Epithelial cell of prostate (primary cell): Measurements from ENCODE around the gene HCRTR1.

Experiments
- DNase-seq: peaks from one replicate; pipeline ENCODE4 v3.0.0-alpha.2; 2011; ENCODE audit warnings: low read depth, low spot score
- H3K27ac ChIP-seq: fragments of 450-650 bp; 2 replicates; pipeline ENCODE4 v1.5.1; 2017; ENCODE audit warnings: mild to moderate bottlenecking

HCRTR1 gene

DNA sequence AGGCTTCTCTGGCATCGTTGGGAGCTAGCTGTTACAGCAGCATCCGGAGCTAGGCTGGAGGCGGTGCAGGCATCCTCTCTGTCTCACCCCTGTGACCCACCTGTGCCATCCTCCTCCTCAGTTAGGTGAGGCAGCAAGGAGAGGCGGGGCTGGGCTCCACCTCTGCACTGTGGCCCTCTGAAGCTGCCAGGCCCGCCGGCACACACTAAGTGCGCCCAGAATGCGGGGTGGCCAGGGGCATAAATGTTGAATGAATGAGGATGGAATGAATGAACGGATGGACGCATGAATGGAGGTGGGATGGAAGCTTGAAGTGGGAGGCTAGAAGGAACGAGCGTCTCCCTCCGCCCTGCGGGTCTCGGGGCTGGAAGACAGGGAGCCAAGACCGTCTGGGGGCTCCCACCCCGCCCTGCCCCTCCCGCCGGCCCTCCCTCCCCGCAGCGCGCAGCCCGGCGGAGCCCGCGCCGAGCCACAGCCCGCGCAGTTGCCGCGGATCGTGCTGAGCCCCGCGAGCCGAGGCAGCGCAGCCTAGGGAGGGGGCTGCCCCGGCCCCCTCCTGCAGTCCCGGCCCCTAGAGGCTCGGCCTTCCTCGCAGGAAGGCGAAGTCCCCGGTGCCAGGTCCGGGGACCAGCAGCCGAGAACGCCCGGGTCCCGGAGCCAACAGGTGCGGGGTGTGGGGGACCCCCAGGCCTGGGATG lies at the start of gene HCRTR1:
Gene HCRTR1 (plus strand): TSS at position 472 of the 698 bp plus-strand sequence. CDS start 1,504 bp downstream, outside the sequence.
- DNase-seq, result no peak
- no peak within 1 kb of the TSS for H3K27ac ChIP-seq

DNA sequence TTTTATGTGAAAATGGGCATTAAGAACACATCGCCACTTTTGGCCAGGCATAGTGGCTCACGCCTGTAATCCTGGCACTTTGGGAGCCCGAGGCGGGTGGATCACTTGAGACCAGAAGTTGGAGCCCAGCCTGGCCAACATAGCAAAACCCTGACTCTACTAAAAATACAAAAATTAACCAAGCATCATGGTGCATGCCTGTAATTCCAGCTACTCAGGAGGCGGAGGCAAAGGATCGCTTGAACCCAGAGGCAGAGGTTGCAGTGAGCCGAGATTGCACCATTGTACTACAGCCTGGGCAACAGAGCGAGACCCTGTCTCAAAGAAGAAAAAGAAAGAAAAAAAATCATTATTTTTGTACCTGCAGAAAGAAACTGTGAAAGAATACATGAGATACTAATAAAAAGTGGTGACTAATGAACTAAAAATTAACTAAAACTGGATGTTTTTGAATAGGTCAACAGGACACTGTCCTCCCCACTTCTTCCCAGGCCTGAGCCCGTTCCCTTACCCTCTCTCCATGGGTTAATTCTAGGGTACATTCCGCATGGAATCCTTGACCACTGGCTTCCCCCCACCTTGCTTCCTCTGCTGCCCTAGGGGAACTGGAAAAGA lies 49.4 kb upstream of the HCRTR1 start:
- H3K27ac ChIP-seq, result no peak overlapping the region
- no peak for DNase-seq

DNA sequence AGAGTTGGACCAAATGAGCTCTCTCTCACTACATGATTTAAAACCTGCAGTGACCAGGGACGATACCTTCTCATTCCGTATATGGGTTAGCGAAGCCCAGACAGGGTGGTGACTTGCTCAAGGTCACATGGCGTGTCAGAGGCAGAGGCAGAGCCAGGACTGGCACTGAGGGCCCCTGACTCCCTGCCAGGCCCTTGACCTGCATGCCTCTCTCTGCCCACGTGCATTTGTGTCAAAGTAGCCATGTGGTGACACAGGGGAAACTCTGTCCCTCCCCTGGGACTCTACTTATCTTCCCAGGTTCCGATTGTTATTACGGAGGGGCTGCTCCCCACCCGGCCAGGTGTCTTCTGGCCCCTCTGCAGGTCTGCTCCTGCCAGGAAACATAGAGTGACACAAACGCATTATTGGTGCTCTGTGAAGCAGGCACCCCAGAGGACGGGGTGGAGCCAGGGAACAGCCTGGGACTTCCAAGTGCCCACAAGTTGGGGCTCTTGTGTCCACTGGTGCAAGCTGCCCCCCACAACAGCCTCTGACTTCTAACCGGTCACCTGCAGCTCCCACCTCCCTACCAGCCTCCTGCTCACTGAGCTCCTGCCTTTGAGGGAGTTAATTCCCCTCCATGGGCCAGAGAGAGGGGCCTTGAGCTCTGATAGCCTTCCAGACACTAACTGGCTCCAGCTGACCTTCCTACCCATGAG lies 48.4 kb upstream of the HCRTR1 start:
- no peak overlapping the region for H3K27ac ChIP-seq
- DNase-seq, result no peak

DNA sequence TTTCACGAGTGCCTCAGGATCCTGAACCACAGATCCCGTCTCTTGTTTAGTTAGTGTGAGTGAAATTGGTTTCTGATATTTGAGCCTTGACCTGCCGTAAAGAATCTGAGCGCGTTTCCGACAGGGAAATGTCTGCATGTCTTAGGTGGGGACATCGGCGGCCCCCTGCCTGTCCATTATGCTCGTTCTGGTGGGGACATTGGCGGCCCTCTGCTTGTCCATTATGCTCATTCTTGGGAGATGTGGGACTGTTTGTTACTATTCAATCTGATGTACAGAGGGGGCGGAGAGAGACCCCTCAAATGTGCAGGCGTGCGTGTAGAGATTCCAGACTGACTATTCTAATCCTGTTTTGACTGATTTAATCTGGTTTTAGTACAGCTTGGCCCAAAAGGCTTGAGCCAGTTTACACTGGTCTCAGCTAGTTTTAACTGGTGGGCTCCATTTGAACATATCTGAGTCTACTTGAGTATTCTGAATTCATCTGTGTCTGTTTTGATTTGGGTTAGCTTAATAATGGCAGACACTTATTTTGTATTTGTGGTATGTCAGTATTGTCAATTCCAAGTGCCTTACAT lies 47.8 kb upstream of the HCRTR1 start:
- H3K27ac ChIP-seq, result no peak overlapping the region
- DNase-seq, result no peak

DNA sequence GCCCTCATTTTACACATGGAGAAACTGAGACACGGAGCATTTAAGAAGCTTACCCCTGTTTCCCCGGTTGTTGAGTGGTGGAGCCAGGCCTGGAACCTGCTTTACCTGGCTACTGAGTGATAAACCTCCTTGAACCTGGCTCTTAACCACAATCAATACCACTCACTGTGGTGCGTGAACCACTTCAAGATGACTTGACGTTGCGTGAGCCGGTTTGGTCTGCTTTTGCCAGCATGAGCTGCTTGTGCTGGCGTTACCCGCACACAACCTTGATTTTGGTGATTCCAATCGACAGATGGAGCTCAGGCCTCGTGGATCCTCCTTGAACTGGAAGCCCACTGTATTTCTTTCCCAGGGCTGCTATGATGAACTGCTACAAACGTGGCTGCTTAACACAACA lies 47.3 kb upstream of the HCRTR1 start:
- no peak overlapping the region for H3K27ac ChIP-seq
- no peak for DNase-seq

DNA sequence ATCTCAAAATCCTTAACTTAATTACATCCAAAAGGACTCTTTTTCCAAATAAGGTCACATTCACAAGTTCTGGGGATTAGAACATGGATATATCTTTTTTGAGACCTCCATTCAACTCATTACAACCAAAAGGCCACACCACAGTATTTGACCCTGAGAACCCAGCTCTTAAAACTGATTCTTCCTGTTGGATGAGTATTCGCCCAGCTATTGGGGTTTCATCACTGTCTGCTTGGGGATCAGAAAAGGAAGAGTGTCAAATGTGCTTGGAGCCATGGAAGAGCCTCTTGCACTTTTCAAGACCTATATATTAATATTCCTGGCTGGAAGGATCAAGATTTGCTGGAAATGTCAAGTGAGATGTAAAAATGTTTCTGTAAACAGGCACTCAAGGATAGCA lies 46.6 kb upstream of the HCRTR1 start:
- H3K27ac ChIP-seq, result no peak overlapping the region
- DNase-seq, result no peak

DNA sequence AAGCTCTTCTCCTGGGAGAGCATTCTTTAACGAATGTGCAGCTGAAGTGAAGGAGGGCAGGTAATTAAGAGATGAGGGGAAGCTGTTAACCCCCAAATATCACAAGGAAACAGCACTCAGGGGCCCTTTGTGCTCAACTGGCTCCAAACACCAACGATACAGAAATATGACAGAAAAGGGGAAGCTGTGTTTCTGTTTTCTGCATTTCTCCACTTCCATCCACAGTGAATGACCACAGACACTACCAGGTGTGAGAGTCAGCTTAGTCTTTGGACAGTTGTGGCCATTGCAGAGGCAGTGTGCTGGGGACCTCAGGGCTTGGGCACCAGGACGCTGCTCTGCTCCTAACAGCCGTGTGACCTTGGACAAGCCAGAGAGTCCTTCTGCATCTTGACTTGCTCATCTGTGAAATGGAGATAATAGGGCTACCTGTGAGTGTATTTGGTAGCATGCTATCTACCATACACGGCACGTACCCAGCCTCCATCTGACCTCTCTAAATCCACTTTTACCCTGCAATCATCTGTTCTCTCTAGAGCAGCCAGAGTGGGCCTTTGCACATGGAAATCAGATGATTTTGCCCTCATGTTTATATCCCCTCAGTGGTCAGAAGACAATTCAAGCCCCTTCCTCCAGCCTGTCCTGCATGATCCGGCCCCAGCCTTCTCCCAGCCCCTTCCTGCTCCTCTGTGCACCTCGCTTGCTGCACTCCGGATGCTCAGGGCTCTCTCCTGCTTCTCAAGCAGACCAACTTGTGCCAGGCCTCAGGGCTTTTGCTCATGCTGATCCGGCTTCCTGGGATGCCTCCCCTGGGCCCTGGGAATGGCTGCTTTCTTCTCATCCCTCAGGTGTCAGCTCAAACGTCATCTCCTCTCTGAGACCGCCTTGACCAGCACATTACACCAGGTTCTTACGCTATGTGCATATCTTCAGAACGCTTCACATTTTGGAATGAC lies 45.9 kb upstream of the HCRTR1 start:
- H3K27ac ChIP-seq, result no peak overlapping the region
- DNase-seq, result no peak

DNA sequence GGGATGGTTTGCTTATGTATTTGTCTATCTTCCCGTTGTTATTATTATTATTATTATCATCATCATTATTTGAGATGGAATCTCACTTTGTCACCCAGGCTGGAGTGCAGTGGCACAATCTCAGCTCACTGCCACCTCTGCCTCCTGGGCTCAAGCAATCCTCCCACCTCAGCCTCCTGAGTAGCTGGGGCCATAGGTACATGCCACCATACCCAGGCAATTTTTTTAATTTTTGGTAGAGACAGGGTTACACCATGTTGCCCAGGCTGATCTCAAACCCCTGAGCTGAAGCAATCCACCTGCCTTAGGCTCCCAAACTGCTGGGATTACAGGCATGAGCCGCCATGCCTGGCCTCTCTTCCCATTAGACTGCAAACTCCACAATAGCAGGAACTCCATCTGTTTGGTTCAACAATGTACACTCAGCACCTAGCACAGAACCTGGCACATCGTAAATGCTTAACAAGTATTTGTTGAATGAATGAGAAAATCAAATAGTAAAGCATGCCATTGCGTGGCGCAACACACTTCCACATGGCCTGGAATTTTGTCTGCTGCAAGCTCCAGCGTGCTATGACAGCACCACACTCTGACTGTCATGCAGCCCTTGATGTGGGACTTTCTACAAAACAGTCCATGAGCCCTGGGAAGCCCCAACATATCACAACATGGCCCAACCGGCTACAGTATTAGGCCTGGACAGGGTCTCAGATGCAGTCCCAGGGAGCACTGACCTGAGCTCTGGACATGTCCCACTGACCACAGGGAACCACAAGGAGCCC lies 45.0 kb upstream of the HCRTR1 start:
- H3K27ac ChIP-seq, result peak overlapping the region; percentile 94
- no peak for DNase-seq

DNA sequence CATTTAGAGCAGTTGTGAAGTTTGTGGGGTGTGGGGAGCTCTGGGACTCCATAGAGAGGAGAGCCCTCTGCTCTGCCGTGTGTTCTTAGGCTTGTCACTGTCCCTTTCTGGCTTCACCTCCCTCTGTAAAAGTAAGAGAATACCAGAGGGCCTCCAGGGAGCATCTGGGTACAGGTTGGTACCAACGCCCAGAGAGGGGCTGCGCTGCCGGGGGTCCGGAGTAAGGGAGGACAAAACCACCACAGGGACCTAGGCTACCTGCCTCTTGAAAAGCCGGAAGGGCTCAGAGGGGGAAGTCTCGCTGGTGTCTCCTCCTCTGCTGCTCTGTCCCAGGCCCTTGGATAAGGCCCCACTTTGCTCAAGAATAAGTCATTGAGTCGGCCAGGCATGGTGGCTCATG lies 44.2 kb upstream of the HCRTR1 start:
- peak overlapping the region; percentile 94 for H3K27ac ChIP-seq
- DNase-seq, result no peak

DNA sequence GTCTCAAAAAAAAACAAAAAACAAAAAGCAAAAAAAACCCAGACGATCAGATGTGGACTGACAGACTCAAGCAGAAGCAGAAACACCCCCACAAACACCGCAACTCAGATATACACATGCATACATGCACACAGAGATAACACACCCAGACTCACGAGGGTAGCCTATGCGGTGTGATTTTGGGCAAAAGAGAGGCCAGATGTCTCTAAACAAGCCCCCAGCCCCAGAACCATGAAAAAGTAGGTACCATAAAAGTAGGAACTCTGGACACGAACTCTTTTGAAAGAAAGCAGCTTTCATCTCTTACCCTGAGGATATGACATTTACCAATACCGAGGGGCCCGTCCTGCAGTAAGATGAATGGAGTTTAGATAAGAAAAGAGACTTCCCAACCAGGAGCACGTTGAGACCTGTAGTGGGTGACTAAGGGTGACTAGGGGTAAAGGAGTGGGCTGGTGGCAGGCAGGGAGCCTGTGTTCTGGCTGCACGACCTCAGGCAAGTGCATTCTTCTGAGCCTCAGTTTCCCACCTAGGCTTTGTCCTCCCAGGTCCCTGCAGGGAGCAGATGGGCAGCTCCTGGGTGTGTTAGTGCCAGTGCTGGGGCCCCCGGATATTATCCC lies 42.6 kb upstream of the HCRTR1 start:
- peak overlapping the region; percentile 94 for H3K27ac ChIP-seq
- no peak for DNase-seq

DNA sequence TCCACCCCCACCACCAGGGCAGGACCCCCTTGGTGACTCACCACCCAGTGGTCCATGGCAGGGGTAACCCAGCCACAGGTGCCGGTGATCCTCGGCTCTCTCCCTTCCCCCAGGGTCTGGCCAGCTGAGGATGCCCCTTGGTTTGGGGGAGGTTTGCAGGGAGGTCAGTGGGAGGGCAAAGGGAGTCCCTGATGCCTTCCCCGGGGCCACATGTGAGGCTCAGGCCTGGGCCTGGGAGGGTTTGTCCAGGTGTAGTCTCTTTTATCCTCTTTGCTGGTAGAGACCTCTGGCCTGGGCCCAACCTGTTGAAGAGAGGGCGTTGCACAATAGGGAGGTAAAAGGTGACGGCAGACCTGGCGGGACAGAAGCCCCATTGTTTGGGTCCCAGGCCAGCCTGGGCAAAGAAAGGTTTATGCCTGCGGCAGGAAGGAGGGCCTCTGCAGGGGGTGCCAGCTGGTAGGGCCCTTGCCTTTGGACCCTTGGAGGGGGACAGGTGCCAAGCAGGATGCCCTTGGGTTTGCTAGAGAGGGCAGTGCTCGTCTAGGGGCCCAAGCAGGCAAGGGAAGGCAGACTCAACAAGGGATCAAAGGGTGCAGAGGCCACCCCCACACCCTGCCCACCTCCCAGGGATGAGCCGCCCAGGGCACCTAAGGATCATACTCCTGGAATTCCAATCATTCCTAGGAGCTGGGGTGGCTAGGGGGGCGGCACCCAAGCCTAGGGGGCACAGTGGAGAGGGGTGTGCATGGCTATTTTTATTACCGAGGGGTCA lies 41.9 kb upstream of the HCRTR1 start:
- H3K27ac ChIP-seq, result peak overlapping the region; percentile 94
- DNase-seq, result no peak

DNA sequence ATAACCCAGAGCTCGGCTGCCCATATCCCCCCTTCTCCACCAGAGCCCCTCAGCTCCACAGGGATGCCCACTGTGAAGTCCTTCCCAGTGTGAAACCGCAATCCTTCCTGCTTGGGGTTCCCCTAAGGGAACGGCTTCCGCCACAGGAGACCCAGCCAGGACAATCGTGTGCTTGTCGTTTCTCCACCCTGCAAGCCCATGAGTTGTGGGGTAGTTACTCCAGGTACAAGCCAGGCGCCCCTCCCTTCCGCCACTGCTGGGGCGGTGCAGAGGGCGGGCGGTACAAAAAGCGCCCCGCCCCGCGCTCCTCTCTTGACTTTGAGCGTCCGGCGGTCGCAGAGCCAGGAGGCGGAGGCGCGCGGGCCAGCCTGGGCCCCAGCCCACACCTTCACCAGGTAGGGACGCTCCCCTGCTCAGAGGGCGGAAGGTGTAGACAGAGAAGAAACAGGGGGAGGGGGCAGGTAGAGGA lies 41.3 kb upstream of the HCRTR1 start, which contains the start of gene TINAGL1:
Gene TINAGL1 (plus strand): TSS at position 315 of the 469 bp plus-strand sequence. CDS start 634 bp downstream, outside the sequence.
- DNase-seq, result no peak
- peak within 1 kb of the TSS; percentile 94 for H3K27ac ChIP-seq

DNA sequence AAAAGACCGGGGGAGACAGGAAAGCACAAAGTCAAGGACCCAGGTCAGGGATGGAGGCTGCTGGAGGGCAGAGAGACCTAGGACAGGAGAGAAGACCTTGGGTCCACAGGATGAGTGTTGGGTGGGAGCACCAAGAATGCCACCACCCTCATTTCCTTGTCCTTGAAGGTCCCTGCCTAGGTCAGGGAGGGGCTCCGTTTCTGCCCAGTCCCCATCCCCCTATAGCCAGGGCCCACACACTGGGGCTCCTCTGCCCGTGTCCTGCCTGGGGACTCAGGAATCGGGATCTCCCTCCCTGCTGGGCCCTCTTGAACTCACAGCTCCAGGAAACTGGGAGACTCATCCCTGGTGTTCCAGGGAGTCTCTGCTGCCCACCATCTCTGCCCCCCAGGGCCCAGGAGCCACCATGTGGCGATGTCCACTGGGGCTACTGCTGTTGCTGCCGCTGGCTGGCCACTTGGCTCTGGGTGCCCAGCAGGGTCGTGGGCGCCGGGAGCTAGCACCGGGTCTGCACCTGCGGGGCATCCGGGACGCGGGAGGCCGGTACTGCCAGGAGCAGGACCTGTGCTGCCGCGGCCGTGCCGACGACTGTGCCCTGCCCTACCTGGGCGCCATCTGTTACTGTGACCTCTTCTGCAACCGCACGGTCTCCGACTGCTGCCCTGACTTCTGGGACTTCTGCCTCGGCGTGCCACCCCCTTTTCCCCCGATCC lies 40.6 kb upstream of the HCRTR1 start:
- DNase-seq, result no peak
- H3K27ac ChIP-seq, result peak overlapping the region; percentile 94

DNA sequence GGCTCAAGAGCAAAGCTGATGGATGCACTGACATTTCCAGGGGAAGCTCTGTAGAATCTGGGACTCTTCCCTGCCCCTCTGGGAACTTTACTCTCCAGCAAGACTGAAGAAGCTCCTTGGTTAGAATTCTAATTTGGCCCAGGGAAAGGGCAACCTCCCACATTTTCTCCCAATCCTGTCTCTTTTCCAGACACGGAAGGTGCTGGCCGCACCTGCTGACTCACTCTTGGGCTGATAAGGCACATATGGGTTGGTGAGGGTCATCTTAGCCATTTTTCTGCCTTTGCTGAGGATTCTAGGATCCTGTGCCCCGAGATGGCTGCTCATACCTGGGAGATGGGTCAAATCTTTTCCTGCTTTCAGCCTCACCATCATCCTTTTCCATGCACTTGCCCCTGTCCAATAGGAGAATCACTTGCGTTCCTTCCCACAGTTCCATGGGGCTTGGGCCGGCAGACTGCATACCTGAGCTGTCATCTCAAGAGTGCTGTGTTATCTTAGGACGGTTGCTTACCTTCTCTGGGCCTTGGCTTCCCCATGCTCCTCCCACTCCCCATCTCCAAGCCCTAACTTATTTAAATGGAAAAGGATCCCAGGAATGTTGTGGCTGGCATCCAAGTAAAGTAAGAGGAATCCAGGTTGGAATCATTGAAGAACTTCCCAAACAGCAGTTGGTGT lies 39.8 kb upstream of the HCRTR1 start:
- peak overlapping the region; percentile 94 for H3K27ac ChIP-seq
- DNase-seq, result no peak

DNA sequence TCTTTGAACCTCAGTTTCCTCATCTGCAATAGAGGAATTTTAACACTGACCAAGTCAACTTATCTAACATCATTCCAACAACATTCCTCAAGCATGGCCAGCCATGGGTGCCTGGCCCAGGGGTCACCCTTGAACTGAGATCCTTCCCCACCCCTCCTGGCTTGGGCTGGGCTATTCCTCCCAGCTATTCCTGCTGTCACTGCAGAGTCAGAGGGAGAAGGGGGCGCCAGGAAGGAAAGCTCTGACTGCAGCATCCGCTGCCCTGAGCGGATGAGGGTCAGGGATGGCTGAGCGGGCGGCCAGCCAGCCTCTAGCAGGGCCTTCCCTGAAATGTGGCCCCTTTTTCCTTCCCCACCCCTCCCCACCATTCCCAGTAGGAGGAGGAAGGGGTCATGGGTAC lies 38.1 kb upstream of the HCRTR1 start:
- peak overlapping the region; percentile 45 for H3K27ac ChIP-seq
- no peak for DNase-seq

DNA sequence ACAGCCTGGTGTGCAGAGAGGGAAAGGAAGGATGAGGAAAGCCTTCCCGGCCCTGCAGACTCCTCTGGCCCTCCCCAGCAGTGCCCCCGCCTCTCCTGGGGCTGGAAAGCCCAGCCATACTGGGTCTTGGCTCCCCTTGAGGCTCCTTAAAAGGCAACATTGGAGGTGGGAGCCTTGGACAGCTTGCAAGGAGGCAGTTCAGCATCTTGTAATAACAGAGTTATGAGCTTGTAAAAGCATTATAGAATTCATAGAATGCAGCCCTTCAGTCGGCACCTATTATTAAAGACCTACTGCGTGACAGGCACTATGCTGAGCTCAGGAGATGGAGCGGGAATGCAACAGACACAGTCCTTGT lies 37.0 kb upstream of the HCRTR1 start:
- DNase-seq, result no peak
- peak overlapping the region; percentile 45 for H3K27ac ChIP-seq
